SK-N-SH (cell line): Measurements from ENCODE around the gene AKAP12. TPM values are rescaled to one million over a fixed set of nuclear protein-coding genes. Genes with fewer than 3 reads are reported as not detected.

ENCODE experiments used
- CTCF ChIA-PET: fragments of 300-600, 350-600 bp; formaldehyde crosslinking; extraction: SDS; loops from one replicate; lab custom pipeline; 2021; lab: Yijun Ruan, JAX
- POLR2A ChIA-PET: fragments of 350-600 bp; sonication (Branson Sonifier 250); formaldehyde crosslinking; extraction: SDS; loops from one replicate; lab custom pipeline; 2020; ENCODE audit warnings: antibody characterized with exemption, inconsistent platforms; lab: Yijun Ruan, JAX
- DNase-seq: peaks from one replicate; pipeline ENCODE4 v3.0.0; 2012
- H2AFZ ChIP-seq: fragments of 200-600 bp; sonication (generic); 2 replicates; pipeline ENCODE4 v1.8.1; 2016; ENCODE audit warnings: antibody characterized with exemption, mild to moderate bottlenecking, low read depth
- H3F3A ChIP-seq: fragments of 200-600 bp; sonication (generic); replicated peaks from 2 replicates; pipeline ENCODE3; 2016; ENCODE audit warnings: antibody characterized with exemption, mild to moderate bottlenecking; ENCODE audit not compliant: insufficient read depth
- H3K27ac ChIP-seq, 2 experiments: fragments of 200-500 bp in 1 of 2; fragments of 200-600 bp in 1 of 2; sonication (Bioruptor generic) in 1 of 2; sonication (generic), shearing (Covaris generic) in 1 of 2; 2 replicates each; pipeline versions ENCODE4 v1.5.1 to v1.6.1; 2014 to 2016; ENCODE audit warnings: low read depth in 2 of 2, inconsistent platforms in 1 of 2, low read length in 1 of 2, mild to moderate bottlenecking in 1 of 2, mixed read lengths in 1 of 2
- H3K27me3 ChIP-seq: fragments of 200-600 bp; sonication (generic), shearing (Covaris generic); 2 replicates; pipeline ENCODE4 v1.6.1; 2016; ENCODE audit warnings: mixed run types; ENCODE audit not compliant: insufficient read depth
- H3K36me3 ChIP-seq, 2 experiments: fragments of 200-500 bp in 1 of 2; fragments of 200-600 bp in 1 of 2; sonication (Bioruptor generic) in 1 of 2; sonication (generic) in 1 of 2; replicated peaks in 1 of 2; 2 replicates each; pipeline versions ENCODE3 to v1.5.1; 2014 to 2016; ENCODE audit warnings: low read length in 1 of 2, mild to moderate bottlenecking in 1 of 2; ENCODE audit not compliant: insufficient read depth in 2 of 2, control insufficient read depth in 1 of 2
- H3K4me1 ChIP-seq, 2 experiments: fragments of 200-500 bp in 1 of 2; fragments of 200-600 bp in 1 of 2; sonication (Bioruptor generic) in 1 of 2; sonication (generic), shearing (Covaris generic) in 1 of 2; 2 replicates each; pipeline versions ENCODE4 v1.5.1 to v1.6.1; 2014 to 2016; ENCODE audit warnings: low read depth in 1 of 2, low read length in 1 of 2, mixed run types in 1 of 2; ENCODE audit not compliant: insufficient read depth in 2 of 2, control insufficient read depth in 1 of 2
- H3K4me2 ChIP-seq: fragments of 200-600 bp; sonication (generic), shearing (Covaris generic); 2 replicates; pipeline ENCODE4 v1.6.1; 2017; ENCODE audit warnings: mixed run types
- H3K4me3 ChIP-seq, 2 experiments: fragments of 200-500 bp in 1 of 2; fragments of 200-600 bp in 1 of 2; sonication (Bioruptor generic) in 1 of 2; sonication (generic), shearing (Covaris generic) in 1 of 2; 2 replicates each; pipeline versions ENCODE4 v1.5.1 to v1.8.1; 2014 to 2016; ENCODE audit warnings: low read depth in 2 of 2, inconsistent platforms in 1 of 2, low read length in 1 of 2, mild to moderate bottlenecking in 1 of 2, mixed read lengths in 1 of 2, moderate library complexity in 1 of 2
- H3K79me2 ChIP-seq: fragments of 200-600 bp; sonication (generic); 2 replicates; pipeline ENCODE4 v1.8.1; 2017; ENCODE audit warnings: mild to moderate bottlenecking; ENCODE audit not compliant: insufficient read depth
- H3K9ac ChIP-seq: fragments of 200-600 bp; sonication (generic); 2 replicates; pipeline ENCODE4 v1.6.1; 2017; ENCODE audit warnings: mixed run types
- H3K9me2 ChIP-seq: fragments of 200-600 bp; sonication (generic); 2 replicates; pipeline ENCODE4 v1.6.1; 2017; ENCODE audit warnings: mixed run types
- H3K9me3 ChIP-seq: fragments of 200-600 bp; sonication (generic); 2 replicates; pipeline ENCODE4 v1.6.1; 2017; ENCODE audit warnings: mixed run types, mild to moderate bottlenecking, moderate library complexity
- H4K20me1 ChIP-seq: fragments of 200-600 bp; sonication (generic); 2 replicates; pipeline ENCODE4 v1.6.1; 2017; ENCODE audit warnings: mild to moderate bottlenecking, mixed run types; ENCODE audit not compliant: insufficient read depth
- ELF1 ChIP-seq: IDR thresholded peaks from 2 replicates; pipeline ENCODE4 v1.4.0; 2012
- EP300 ChIP-seq, 2 experiments: IDR thresholded peaks; 2 replicates each; pipeline versions ENCODE4 v1.4.0 to v1.6.1; 2012; ENCODE audit warnings: borderline replicate concordance in 1 of 2, low read depth in 1 of 2, low read length in 1 of 2
- EZH2phosphoT487 ChIP-seq: fragments of 200-600 bp; sonication (generic); IDR thresholded peaks from 2 replicates; pipeline ENCODE4 v1.6.1; 2017; ENCODE audit warnings: low read depth, mixed run types, mild to moderate bottlenecking, antibody characterized with exemption, moderate library complexity, borderline replicate concordance
- GABPA ChIP-seq: IDR thresholded peaks from 2 replicates; pipeline ENCODE4 v1.4.0; 2012; ENCODE audit warnings: low read depth, mild to moderate bottlenecking
- GATA2 ChIP-seq: sonication (generic); formaldehyde crosslinking; IDR thresholded peaks from 2 replicates; pipeline ENCODE4 v1.5.0; 2020; ENCODE audit warnings: mild to moderate bottlenecking, missing genetic modification reagents
- IRF3 ChIP-seq: fragments of 150-350 bp; IDR thresholded peaks from 2 replicates; pipeline ENCODE4 v1.6.1; 2016; ENCODE audit warnings: mild to moderate bottlenecking, low read depth, low read length
- JUND ChIP-seq: IDR thresholded peaks from 2 replicates; pipeline ENCODE4 v1.4.0; 2012
- RAD21 ChIP-seq: IDR thresholded peaks from 2 replicates; pipeline ENCODE4 v1.6.1; 2012; ENCODE audit warnings: mild to moderate bottlenecking, low read length
- SIN3A ChIP-seq: IDR thresholded peaks from 2 replicates; pipeline ENCODE4 v1.6.1; 2012; ENCODE audit warnings: low read depth, mild to moderate bottlenecking, low read length, moderate library complexity, borderline replicate concordance
- TCF12 ChIP-seq: IDR thresholded peaks from 2 replicates; pipeline ENCODE4 v1.4.0; 2012
- TEAD4 ChIP-seq: IDR thresholded peaks from 2 replicates; pipeline ENCODE4 v1.4.0; 2012; ENCODE audit warnings: mild to moderate bottlenecking, borderline replicate concordance; ENCODE audit not compliant: insufficient read depth
- USF1 ChIP-seq: IDR thresholded peaks from 2 replicates; pipeline ENCODE4 v1.4.0; 2012; ENCODE audit warnings: low read depth, borderline replicate concordance
- YY1 ChIP-seq: IDR thresholded peaks from 2 replicates; pipeline ENCODE4 v1.4.0; 2012; ENCODE audit warnings: low read depth, mild to moderate bottlenecking
- WGBS: methylation state at CpG from one replicate; pipeline ENCODE4 v1.1.6; 2017; ENCODE audit warnings: low lambda C conversion rate; 5-methylcytosine and 5-hydroxymethylcytosine counted together
- polyA plus RNA-seq, 3 experiments: library from polyadenylated mRNA; depleted of rRNA; stranded (reverse); fragments of >200 nt; gene quantifications; 2 replicates each; pipeline ENCODE4 v1.2.3, GENCODE V29; 2012
- TF ChIP-seq, protein P1 (sequence below): fragments of 200-600 bp; sonication (generic); IDR thresholded peaks from 2 replicates; pipeline ENCODE4 v1.6.1; 2017; ENCODE audit warnings: antibody characterized with exemption, mild to moderate bottlenecking, moderate library complexity

AKAP12 gene
- polyA plus RNA-seq, 1 of the 3 experiments (the other 2 are of a cell fraction) = 46.5 TPM

GRCh38 chr6:151229401-151230276 lies 10.1 kb upstream of the AKAP12 start (continued):
- TF ChIP-seq GATA2 = no peak
- TF ChIP-seq RAD21 = no peak
- no peak for TF ChIP-seq TEAD4
- no peak for TF ChIP-seq YY1
- TF ChIP-seq GABPA = no peak

GRCh38 chr6:151230277-151230577 lies 9.5 kb upstream of the AKAP12 start:
- Histone ChIP-seq H3K4me1 (no peaks in the 10 kb centered on the region), H2AFZ (no peak overlapping the region), H3K4me2 (no peak overlapping the region), H3F3A (no peaks in the 10 kb centered on the region), H3K4me3 (no peak overlapping the region), H3K79me2 (no peaks in the 10 kb centered on the region), H3K27me3 (no peaks in the 10 kb centered on the region), H3K9me2 (no peaks in the 10 kb centered on the region), H3K9ac (no peak overlapping the region), H3K9me3 (no peaks in the 10 kb centered on the region), H4K20me1 (no peaks in the 10 kb centered on the region), H3K36me3 (no peaks in the 10 kb centered on the region), H3K27ac (no peak overlapping the region)
- ChIA-PET POLR2A (no interaction called here), CTCF (no interaction called here)
- DNase-seq = no peak
- WGBS = 94% methylated on average over 4 of the region's 4 CpGs
- TF ChIP-seq JUND (no peak), EP300 (IDR thresholded peaks at IDR 0.05; ENCODE audit: borderline replicate concordance in 1 of 2, low read depth in 1 of 2, low read length in 1 of 2) (no peak), ELF1 (no peak), USF1 (no peak), SIN3A (no peak), TCF12 (no peak), IRF3 (no peak), GATA2 (no peak), RAD21 (no peak), EZH2phosphoT487 (no peak)
- TF ChIP-seq, protein P1, sequence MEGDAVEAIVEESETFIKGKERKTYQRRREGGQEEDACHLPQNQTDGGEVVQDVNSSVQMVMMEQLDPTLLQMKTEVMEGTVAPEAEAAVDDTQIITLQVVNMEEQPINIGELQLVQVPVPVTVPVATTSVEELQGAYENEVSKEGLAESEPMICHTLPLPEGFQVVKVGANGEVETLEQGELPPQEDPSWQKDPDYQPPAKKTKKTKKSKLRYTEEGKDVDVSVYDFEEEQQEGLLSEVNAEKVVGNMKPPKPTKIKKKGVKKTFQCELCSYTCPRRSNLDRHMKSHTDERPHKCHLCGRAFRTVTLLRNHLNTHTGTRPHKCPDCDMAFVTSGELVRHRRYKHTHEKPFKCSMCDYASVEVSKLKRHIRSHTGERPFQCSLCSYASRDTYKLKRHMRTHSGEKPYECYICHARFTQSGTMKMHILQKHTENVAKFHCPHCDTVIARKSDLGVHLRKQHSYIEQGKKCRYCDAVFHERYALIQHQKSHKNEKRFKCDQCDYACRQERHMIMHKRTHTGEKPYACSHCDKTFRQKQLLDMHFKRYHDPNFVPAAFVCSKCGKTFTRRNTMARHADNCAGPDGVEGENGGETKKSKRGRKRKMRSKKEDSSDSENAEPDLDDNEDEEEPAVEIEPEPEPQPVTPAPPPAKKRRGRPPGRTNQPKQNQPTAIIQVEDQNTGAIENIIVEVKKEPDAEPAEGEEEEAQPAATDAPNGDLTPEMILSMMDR = no peak
